ENCODE data around the gene ATP1A2. TPM values are rescaled to one million over a fixed set of nuclear protein-coding genes. Genes with fewer than 3 reads are reported as not detected.

The ATP1A2 gene
- total and polyA plus RNA-seq, 2 donors (not counting 1 experiment from before 2014, with no cell fraction given) = not detected

GRCh38 chr1:160136121-160136925 lies 20.8 kb downstream of the ATP1A2 start:
- no peak overlapping the region for H3K27ac Mint-ChIP-seq
- ATAC-seq (ENCODE audit: low read depth) = no peak
- POLR2A ChIA-PET = no interaction called here

More at GRCh38 chr1:160136121-160136925, 20.8 kb downstream of the ATP1A2 start:
- H3K36me3 ChIP-seq (replicated peaks in 1 of 2; ENCODE audit: control extremely low read depth in 1 of 2, control insufficient read depth in 1 of 2, extremely low read depth in 1 of 2, insufficient read depth in 2 of 2, low read length in 1 of 2) = no peaks in the 10 kb centered on the region
- Mint-ChIP-seq H3K27me3 (peaks cover 41% of the 10 kb centered on the region), H3K4me3 (no peak overlapping the region), H3K9me3 (ENCODE audit: insufficient read depth) (no peaks in the 10 kb centered on the region), H3K4me1 (no peaks in the 10 kb centered on the region)
- TF ChIP-seq CTCF (IDR thresholded peaks at IDR 0.05) (no peak), EZH2 (IDR thresholded peaks at IDR 0.05; ENCODE audit: borderline replicate concordance, insufficient read depth, low read depth, low read length, poor library complexity, severe bottlenecking) (no peak)
- H3K27ac ChIP-seq (ENCODE audit: low read length in 2 of 2) = no peak overlapping the region
- no peak overlapping the region for H3K9ac ChIP-seq (ENCODE audit: low read length)
- no peak overlapping the region for H3K4me3 ChIP-seq (ENCODE audit: control extremely low read depth in 1 of 5, extremely low read depth in 1 of 5, insufficient read depth in 1 of 5, low read depth in 2 of 5, low read length in 4 of 5)
- no peak overlapping the region for H2AFZ ChIP-seq (ENCODE audit: insufficient read depth, low read depth, low read length, poor library complexity, severe bottlenecking)
- 93% methylated on average over 22 of the region's 22 CpGs for WGBS (ENCODE audit: insufficient coverage)
- no peaks in the 10 kb centered on the region for H4K20me1 ChIP-seq (ENCODE audit: control insufficient read depth, insufficient read depth, low read length, poor library complexity, severe bottlenecking)
- no peak overlapping the region for H3K4me2 ChIP-seq (replicated peaks; ENCODE audit: low read depth, low read length, poor library complexity, severe bottlenecking)
- DNase-seq = no peak
- H3K4me1 ChIP-seq (ENCODE audit: control insufficient read depth in 2 of 2, insufficient read depth in 2 of 2, low read length in 2 of 2) = no peaks in the 10 kb centered on the region
- H3K27me3 ChIP-seq (replicated peaks in 1 of 4; ENCODE audit: control extremely low read depth in 1 of 4, control insufficient read depth in 3 of 4, insufficient read depth in 4 of 4, low read length in 3 of 4) = peaks cover 0 to 11% (median 3%) of the 10 kb centered on the region in 4 experiments
- H3K9me3 ChIP-seq (ENCODE audit: control extremely low read depth in 1 of 3, control insufficient read depth in 2 of 3, insufficient read depth in 1 of 3, low read length in 2 of 3) = no peaks in the 10 kb centered on the region
- CTCF ChIA-PET = no interaction called here
- intact Hi-C loops (cut with micrococcal nuclease) = no loop called here
- no peaks in the 10 kb centered on the region for H3K79me2 ChIP-seq (ENCODE audit: control insufficient read depth, insufficient read depth, low read length)
